Stomach smooth muscle (tissue), 2 donors: ENCODE measurements around the gene ELP4.
A peak's percentile ranks its signal among the peaks of the same experiment; 100 is the strongest.

Experiments used
- H3K27ac ChIP-seq: one replicate; pipeline ENCODE4 v1.7.0; 2013; ENCODE audit warnings: mild to moderate bottlenecking, low read length, inconsistent platforms
- H3K27me3 ChIP-seq, 2 donors: one replicate each; pipeline ENCODE4 v1.7.0; 2013; ENCODE audit warnings: low read length in 2 of 2; ENCODE audit not compliant: insufficient read depth in 2 of 2, control insufficient read depth in 1 of 2
- H3K36me3 ChIP-seq, 2 donors: one replicate each; pipeline ENCODE4 v1.7.0; 2013; ENCODE audit warnings: low read length in 2 of 2; ENCODE audit not compliant: control insufficient read depth in 2 of 2, insufficient read depth in 2 of 2
- H3K4me1 ChIP-seq: one replicate; pipeline ENCODE4 v1.7.0; 2013; ENCODE audit warnings: low read length; ENCODE audit not compliant: control insufficient read depth, insufficient read depth
- H3K4me3 ChIP-seq, 2 donors: one replicate each; pipeline ENCODE4 v1.7.0; 2013; ENCODE audit warnings: low read length in 2 of 2
- H3K9ac ChIP-seq, 2 donors: one replicate each; pipeline ENCODE4 v1.7.0; 2013; ENCODE audit warnings: low read length in 2 of 2, mild to moderate bottlenecking in 1 of 2
- H3K9me3 ChIP-seq, 2 donors: one replicate each; pipeline ENCODE4 v1.7.0; 2013; ENCODE audit warnings: low read length in 2 of 2; ENCODE audit not compliant: control insufficient read depth in 2 of 2
- donor health status: healthy.
- donor health status: Pancreatic carcinoma.

The ELP4 gene, protein sequence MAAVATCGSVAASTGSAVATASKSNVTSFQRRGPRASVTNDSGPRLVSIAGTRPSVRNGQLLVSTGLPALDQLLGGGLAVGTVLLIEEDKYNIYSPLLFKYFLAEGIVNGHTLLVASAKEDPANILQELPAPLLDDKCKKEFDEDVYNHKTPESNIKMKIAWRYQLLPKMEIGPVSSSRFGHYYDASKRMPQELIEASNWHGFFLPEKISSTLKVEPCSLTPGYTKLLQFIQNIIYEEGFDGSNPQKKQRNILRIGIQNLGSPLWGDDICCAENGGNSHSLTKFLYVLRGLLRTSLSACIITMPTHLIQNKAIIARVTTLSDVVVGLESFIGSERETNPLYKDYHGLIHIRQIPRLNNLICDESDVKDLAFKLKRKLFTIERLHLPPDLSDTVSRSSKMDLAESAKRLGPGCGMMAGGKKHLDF

GRCh38 chr11:31509429-31510345 is at the start of gene ELP4, which contains the start of gene IMMP1L:
Gene ELP4 (plus strand): TSS chr11:31509767. CDS start chr11:31509785, 18 bp downstream.
Gene IMMP1L (minus strand): TSS chr11:31509622. CDS start chr11:31463276, 46,346 bp downstream.
- Histone ChIP-seq H3K9ac (peak within 1 kb of the TSS; percentile 90 to 91), H3K9me3 (no peaks in the 10 kb centered on the region)

GRCh38 chr11:31464436-31464835 is 45.1 kb upstream of the ELP4 start:
- Histone ChIP-seq H3K36me3 (no peaks in the 10 kb centered on the region), H3K9ac (no peak overlapping the region), H3K27ac (no peak overlapping the region), H3K4me1 (no peaks in the 10 kb centered on the region), H3K4me3 (no peak overlapping the region), H3K9me3 (no peaks in the 10 kb centered on the region), H3K27me3 (no peaks in the 10 kb centered on the region)

More at GRCh38 chr11:31509429-31510345, at the start of gene ELP4, which contains the start of gene IMMP1L:
- Histone ChIP-seq H3K4me1 (no peaks in the 10 kb centered on the region), H3K27me3 (no peaks in the 10 kb centered on the region), H3K4me3 (peak within 1 kb of the TSS; percentile 97), H3K27ac (peak within 1 kb of the TSS; percentile 61), H3K36me3 (peaks cover 0 to 3% of the 10 kb centered on the region in 2 donors)

GRCh38 chr11:31474083-31474482 is 35.5 kb upstream of the ELP4 start:
- H3K27me3 ChIP-seq = no peaks in the 10 kb centered on the region
- H3K9ac ChIP-seq = no peak overlapping the region

GRCh38 chr11:31477528-31478222 is 31.9 kb upstream of the ELP4 start:
- no peak overlapping the region for H3K27ac ChIP-seq
- no peak overlapping the region for H3K4me3 ChIP-seq
- no peak overlapping the region for H3K9ac ChIP-seq
- H3K36me3 ChIP-seq = no peaks in the 10 kb centered on the region
- no peaks in the 10 kb centered on the region for H3K4me1 ChIP-seq
- H3K27me3 ChIP-seq = no peaks in the 10 kb centered on the region
- H3K9me3 ChIP-seq = no peaks in the 10 kb centered on the region

More at GRCh38 chr11:31474083-31474482, 35.5 kb upstream of the ELP4 start:
- Histone ChIP-seq H3K4me1 (no peaks in the 10 kb centered on the region), H3K9me3 (no peaks in the 10 kb centered on the region), H3K4me3 (no peak overlapping the region), H3K36me3 (peaks cover 0 to 5% of the 10 kb centered on the region in 2 donors), H3K27ac (no peak overlapping the region)

DNA sequence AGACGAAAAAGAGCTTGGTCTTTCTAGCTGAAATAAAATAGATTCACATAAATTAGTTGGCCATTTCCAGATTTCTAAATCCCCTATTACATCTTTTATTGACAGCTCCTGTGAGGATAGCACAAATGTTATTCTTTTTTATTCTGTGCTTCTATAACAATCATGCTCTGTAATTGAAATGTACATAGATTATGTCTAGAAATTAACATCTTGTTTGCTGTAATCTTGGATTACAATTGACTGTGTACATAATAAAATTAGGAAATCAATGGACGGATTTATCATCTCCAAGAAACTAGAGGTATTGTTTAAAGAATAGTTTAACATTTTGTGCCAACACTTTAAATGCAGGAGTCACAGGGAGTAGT is 31.4 kb upstream of the ELP4 start:
- no peak overlapping the region for H3K4me3 ChIP-seq
- no peak overlapping the region for H3K27ac ChIP-seq
- H3K9me3 ChIP-seq = no peaks in the 10 kb centered on the region
- no peaks in the 10 kb centered on the region for H3K27me3 ChIP-seq
- no peaks in the 10 kb centered on the region for H3K4me1 ChIP-seq
- no peaks in the 10 kb centered on the region for H3K36me3 ChIP-seq
- H3K9ac ChIP-seq = no peak overlapping the region

DNA sequence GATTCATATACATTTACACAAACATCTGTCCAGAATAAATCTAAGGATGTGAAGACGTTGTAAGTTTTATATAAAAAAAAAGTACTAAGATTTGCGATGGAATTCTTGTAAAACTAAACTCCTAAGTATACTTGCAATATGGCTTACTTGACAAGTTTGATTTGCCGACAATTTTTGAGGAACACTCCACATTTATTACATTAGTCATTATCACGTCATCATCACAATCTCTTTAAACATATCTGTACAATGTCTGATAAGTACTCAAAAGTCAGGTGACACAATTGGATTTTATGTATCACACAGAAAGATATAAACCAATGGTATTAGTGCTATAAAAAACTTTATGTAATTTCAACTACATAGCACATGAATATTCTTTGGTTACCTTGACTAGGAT is 30.5 kb upstream of the ELP4 start:
- H3K27me3 ChIP-seq = no peaks in the 10 kb centered on the region
- H3K4me1 ChIP-seq = no peaks in the 10 kb centered on the region
- H3K9ac ChIP-seq = no peak overlapping the region
- H3K36me3 ChIP-seq = no peaks in the 10 kb centered on the region
- no peak overlapping the region for H3K27ac ChIP-seq
- no peaks in the 10 kb centered on the region for H3K9me3 ChIP-seq
- H3K4me3 ChIP-seq = no peak overlapping the region

GRCh38 chr11:31480930-31481329 is 28.6 kb upstream of the ELP4 start:
- Histone ChIP-seq H3K27me3 (no peaks in the 10 kb centered on the region), H3K36me3 (no peaks in the 10 kb centered on the region), H3K4me3 (no peak overlapping the region), H3K9ac (no peak overlapping the region), H3K4me1 (no peaks in the 10 kb centered on the region), H3K9me3 (no peaks in the 10 kb centered on the region), H3K27ac (no peak overlapping the region)

GRCh38 chr11:31484497-31484896 is 25.1 kb upstream of the ELP4 start:
- H3K9me3 ChIP-seq = no peaks in the 10 kb centered on the region
- no peak overlapping the region for H3K9ac ChIP-seq
- H3K27me3 ChIP-seq = no peaks in the 10 kb centered on the region
- H3K4me3 ChIP-seq = no peak overlapping the region
- H3K36me3 ChIP-seq = no peaks in the 10 kb centered on the region
- H3K4me1 ChIP-seq = no peaks in the 10 kb centered on the region
- no peak overlapping the region for H3K27ac ChIP-seq

- H3K4me1 ChIP-seq = no peaks in the 10 kb centered on the region
- H3K9ac ChIP-seq = no peak overlapping the region
- H3K4me3 ChIP-seq = no peak overlapping the region
- H3K27me3 ChIP-seq = no peaks in the 10 kb centered on the region
- H3K9me3 ChIP-seq = no peaks in the 10 kb centered on the region
- H3K27ac ChIP-seq = no peak overlapping the region
- no peaks in the 10 kb centered on the region for H3K36me3 ChIP-seq
Measured at GRCh38 chr11:31487848-31488247, 21.7 kb upstream of the ELP4 start.

- no peak overlapping the region for H3K27ac ChIP-seq
- H3K27me3 ChIP-seq = no peaks in the 10 kb centered on the region
- no peaks in the 10 kb centered on the region for H3K9me3 ChIP-seq
- no peak overlapping the region for H3K9ac ChIP-seq
- H3K4me1 ChIP-seq = no peaks in the 10 kb centered on the region
- H3K36me3 ChIP-seq = no peaks in the 10 kb centered on the region
- no peak overlapping the region for H3K4me3 ChIP-seq
Measured at GRCh38 chr11:31492320-31492913, 17.1 kb upstream of the ELP4 start.
